GM23338 (cell line): ENCODE data around the gene PDE7B. TPM values are rescaled to one million over a fixed set of nuclear protein-coding genes. Genes with fewer than 3 reads are reported as not detected.

Experiments used
- ATAC-seq: fragments of 200-7000 bp; cut with Tn5 transposase; 3 replicates; pipeline ENCODE4 v1.9.1; 2020
- DNase-seq: peaks from one replicate; pipeline ENCODE4 v3.0.0-alpha.2; 2015; ENCODE audit warnings: low spot score
- H2AFZ ChIP-seq: fragments of 200-600 bp; sonication (generic); 2 replicates; pipeline ENCODE4 v1.8.0; 2016; ENCODE audit warnings: antibody characterized with exemption, mild to moderate bottlenecking, moderate library complexity
- H3F3A ChIP-seq: fragments of 200-600 bp; sonication (generic); replicated peaks from 2 replicates; pipeline ENCODE4 v1.8.0; 2017; ENCODE audit warnings: antibody characterized with exemption, mixed run types, low read depth
- H3K27ac ChIP-seq: fragments of 200-600 bp; sonication (generic); 2 replicates; pipeline ENCODE4 v1.6.1; 2016; ENCODE audit warnings: low read depth
- H3K27me3 ChIP-seq: fragments of 200-600 bp; sonication (generic); 2 replicates; pipeline ENCODE4 v1.8.0; 2016; ENCODE audit warnings: mild to moderate bottlenecking, mixed run types, moderate library complexity; ENCODE audit not compliant: insufficient read depth
- H3K36me3 ChIP-seq: fragments of 200-600 bp; sonication (generic); 2 replicates; pipeline ENCODE4 v1.8.0; 2016; ENCODE audit warnings: mild to moderate bottlenecking; ENCODE audit not compliant: insufficient read depth
- H3K4me1 ChIP-seq: fragments of 200-600 bp; sonication (generic); 2 replicates; pipeline ENCODE4 v1.8.0; 2016; ENCODE audit warnings: mild to moderate bottlenecking, moderate library complexity; ENCODE audit not compliant: insufficient read depth
- H3K4me2 ChIP-seq: fragments of 200-600 bp; sonication (generic); 2 replicates; pipeline ENCODE4 v1.7.1; 2017; ENCODE audit warnings: mixed run types
- H3K4me3 ChIP-seq: fragments of 200-600 bp; sonication (generic); 2 replicates; pipeline ENCODE4 v1.6.1; 2016; ENCODE audit warnings: mixed run types
- H3K79me2 ChIP-seq: fragments of 200-600 bp; sonication (generic); replicated peaks from 2 replicates; pipeline ENCODE4 v1.8.0; 2017; ENCODE audit warnings: mild to moderate bottlenecking; ENCODE audit not compliant: insufficient read depth
- H3K9me2 ChIP-seq: fragments of 200-600 bp; sonication (generic); 2 replicates; pipeline ENCODE4 v1.8.0; 2017; ENCODE audit not compliant: insufficient read depth
- H4K20me1 ChIP-seq: fragments of 200-600 bp; sonication (generic); replicated peaks from 2 replicates; pipeline ENCODE4 v1.8.0; 2017; ENCODE audit warnings: mild to moderate bottlenecking; ENCODE audit not compliant: insufficient read depth
- H3K27ac Mint-ChIP-seq: 2 replicates; pipeline ENCODE4 v1.8.0; 2020; ENCODE audit warnings: inconsistent platforms, mild to moderate bottlenecking, moderate library complexity, mixed read lengths
- H3K27me3 Mint-ChIP-seq: 3 replicates; pipeline ENCODE4 v1.8.0; 2022; ENCODE audit warnings: low read depth, mild to moderate bottlenecking, moderate library complexity, mixed read lengths, inconsistent platforms; ENCODE audit not compliant: insufficient read depth, poor library complexity
- H3K36me3 Mint-ChIP-seq: 3 replicates; pipeline ENCODE4 v1.8.0; 2021; ENCODE audit warnings: low read depth, mild to moderate bottlenecking, inconsistent platforms, moderate library complexity, mixed read lengths
- H3K4me1 Mint-ChIP-seq: 3 replicates; pipeline ENCODE4 v1.8.0; 2020; ENCODE audit warnings: mild to moderate bottlenecking, inconsistent platforms, mixed read lengths
- H3K4me3 Mint-ChIP-seq: 3 replicates; pipeline ENCODE4 v1.8.0; 2021; ENCODE audit warnings: moderate library complexity, mild to moderate bottlenecking, inconsistent platforms, mixed read lengths
- H3K9me3 Mint-ChIP-seq: 3 replicates; pipeline ENCODE4 v1.8.0; 2020; ENCODE audit warnings: moderate library complexity, mild to moderate bottlenecking, inconsistent platforms, mixed read lengths
- EZH2 ChIP-seq: fragments of 200-600 bp; sonication (generic); IDR thresholded peaks from one replicate; pipeline ENCODE4 v1.8.0; 2017; ENCODE audit warnings: antibody characterized with exemption, mild to moderate bottlenecking, low read depth; ENCODE audit not compliant: unreplicated experiment
- EZH2phosphoT487 ChIP-seq: fragments of 200-600 bp; sonication (generic); IDR thresholded peaks from one replicate; pipeline ENCODE4 v1.8.1; 2018; ENCODE audit warnings: antibody characterized with exemption; ENCODE audit not compliant: unreplicated experiment
- JUNB ChIP-seq: IDR thresholded peaks from one replicate; pipeline ENCODE4 v1.6.1; 2016; ENCODE audit warnings: antibody characterized with exemption; ENCODE audit not compliant: unreplicated experiment
- POLR2AphosphoS5 ChIP-seq: IDR thresholded peaks from 2 replicates; pipeline ENCODE4 v1.6.1; 2016; ENCODE audit warnings: antibody characterized with exemption, low read depth
- STAT1 ChIP-seq: IDR thresholded peaks from one replicate; pipeline ENCODE4 v1.6.1; 2016; ENCODE audit warnings: antibody characterized with exemption; ENCODE audit not compliant: unreplicated experiment
- ZNF114 ChIP-seq: fragments of 250-450 bp; sonication (Bioruptor Pico); IDR thresholded peaks from 2 replicates; pipeline ENCODE4 v1.5.0; 2020; ENCODE audit warnings: mild to moderate bottlenecking, moderate library complexity
- ZNF331 ChIP-seq: fragments of 250-450 bp; sonication (Bioruptor Pico); IDR thresholded peaks from 2 replicates; pipeline ENCODE4 v1.5.0; 2020; ENCODE audit warnings: low read depth, mild to moderate bottlenecking, moderate library complexity
- polyA plus RNA-seq: library from polyadenylated mRNA; unstranded; fragments of >200 nt; fragmentation: Nextera tagmentation; extraction: Ambion mirVana; gene quantifications from 2 replicates; pipeline ENCODE4 v1.2.1, GENCODE V29; 2016
- total RNA-seq: library from RNA; depleted of rRNA; stranded (reverse); fragments of >200 nt; shearing (Covaris generic); gene quantifications from 2 replicates; pipeline ENCODE4 v1.2.3, GENCODE V29; 2014
- TF ChIP-seq, protein P1 (sequence below): fragments of 250-450 bp; sonication (Bioruptor Pico); IDR thresholded peaks from 2 replicates; pipeline ENCODE4 v1.5.0; 2020; ENCODE audit warnings: mild to moderate bottlenecking, moderate library complexity
- TF ChIP-seq, protein P2 (sequence below): IDR thresholded peaks from 2 replicates; pipeline ENCODE4 v1.6.1; 2016; ENCODE audit warnings: antibody characterized with exemption
- TF ChIP-seq, protein P3 (sequence below): IDR thresholded peaks from one replicate; pipeline ENCODE4 v1.6.1; 2018; ENCODE audit warnings: antibody characterized with exemption; ENCODE audit not compliant: unreplicated experiment

PDE7B gene
- total and polyA plus RNA-seq, 2 experiments from 2014 or later, result 0.07 TPM; not detected in 1

DNA sequence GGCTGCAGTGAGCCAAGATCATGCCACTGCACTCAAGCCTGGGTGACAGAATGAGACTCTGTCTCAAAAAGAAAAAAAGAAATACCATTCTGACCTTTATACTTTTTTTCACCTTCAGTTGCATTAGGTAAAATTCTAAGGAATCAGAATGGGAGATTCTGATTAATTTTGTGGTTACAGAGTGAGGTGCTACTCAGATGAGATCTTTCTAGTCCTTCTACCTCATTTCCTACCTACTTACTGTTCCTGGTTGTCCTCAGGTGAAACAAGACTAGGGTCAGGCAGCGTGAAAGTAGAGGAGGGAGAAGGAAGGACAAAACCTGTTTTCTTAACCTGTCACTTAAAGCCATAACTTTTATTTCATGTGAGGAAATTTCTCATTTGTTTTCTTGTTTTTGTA, 334.9 kb downstream of the PDE7B start:
- H3K27me3 Mint-ChIP-seq, result peaks cover 3% of the 10 kb centered on the region
- ATAC-seq (no peak), DNase-seq (no peak)
- Histone ChIP-seq H3K79me2 (no peaks in the 10 kb centered on the region), H3F3A (no peaks in the 10 kb centered on the region), H3K4me3 (no peak overlapping the region), H3K4me1 (no peaks in the 10 kb centered on the region), H2AFZ (no peak overlapping the region), H4K20me1 (no peaks in the 10 kb centered on the region), H3K27me3 (no peaks in the 10 kb centered on the region), H3K27ac (no peak overlapping the region), H3K4me2 (no peak overlapping the region), H3K9me2 (no peaks in the 10 kb centered on the region), H3K36me3 (no peaks in the 10 kb centered on the region)
- TF ChIP-seq ZNF331, result no peak
- TF ChIP-seq, protein P1, sequence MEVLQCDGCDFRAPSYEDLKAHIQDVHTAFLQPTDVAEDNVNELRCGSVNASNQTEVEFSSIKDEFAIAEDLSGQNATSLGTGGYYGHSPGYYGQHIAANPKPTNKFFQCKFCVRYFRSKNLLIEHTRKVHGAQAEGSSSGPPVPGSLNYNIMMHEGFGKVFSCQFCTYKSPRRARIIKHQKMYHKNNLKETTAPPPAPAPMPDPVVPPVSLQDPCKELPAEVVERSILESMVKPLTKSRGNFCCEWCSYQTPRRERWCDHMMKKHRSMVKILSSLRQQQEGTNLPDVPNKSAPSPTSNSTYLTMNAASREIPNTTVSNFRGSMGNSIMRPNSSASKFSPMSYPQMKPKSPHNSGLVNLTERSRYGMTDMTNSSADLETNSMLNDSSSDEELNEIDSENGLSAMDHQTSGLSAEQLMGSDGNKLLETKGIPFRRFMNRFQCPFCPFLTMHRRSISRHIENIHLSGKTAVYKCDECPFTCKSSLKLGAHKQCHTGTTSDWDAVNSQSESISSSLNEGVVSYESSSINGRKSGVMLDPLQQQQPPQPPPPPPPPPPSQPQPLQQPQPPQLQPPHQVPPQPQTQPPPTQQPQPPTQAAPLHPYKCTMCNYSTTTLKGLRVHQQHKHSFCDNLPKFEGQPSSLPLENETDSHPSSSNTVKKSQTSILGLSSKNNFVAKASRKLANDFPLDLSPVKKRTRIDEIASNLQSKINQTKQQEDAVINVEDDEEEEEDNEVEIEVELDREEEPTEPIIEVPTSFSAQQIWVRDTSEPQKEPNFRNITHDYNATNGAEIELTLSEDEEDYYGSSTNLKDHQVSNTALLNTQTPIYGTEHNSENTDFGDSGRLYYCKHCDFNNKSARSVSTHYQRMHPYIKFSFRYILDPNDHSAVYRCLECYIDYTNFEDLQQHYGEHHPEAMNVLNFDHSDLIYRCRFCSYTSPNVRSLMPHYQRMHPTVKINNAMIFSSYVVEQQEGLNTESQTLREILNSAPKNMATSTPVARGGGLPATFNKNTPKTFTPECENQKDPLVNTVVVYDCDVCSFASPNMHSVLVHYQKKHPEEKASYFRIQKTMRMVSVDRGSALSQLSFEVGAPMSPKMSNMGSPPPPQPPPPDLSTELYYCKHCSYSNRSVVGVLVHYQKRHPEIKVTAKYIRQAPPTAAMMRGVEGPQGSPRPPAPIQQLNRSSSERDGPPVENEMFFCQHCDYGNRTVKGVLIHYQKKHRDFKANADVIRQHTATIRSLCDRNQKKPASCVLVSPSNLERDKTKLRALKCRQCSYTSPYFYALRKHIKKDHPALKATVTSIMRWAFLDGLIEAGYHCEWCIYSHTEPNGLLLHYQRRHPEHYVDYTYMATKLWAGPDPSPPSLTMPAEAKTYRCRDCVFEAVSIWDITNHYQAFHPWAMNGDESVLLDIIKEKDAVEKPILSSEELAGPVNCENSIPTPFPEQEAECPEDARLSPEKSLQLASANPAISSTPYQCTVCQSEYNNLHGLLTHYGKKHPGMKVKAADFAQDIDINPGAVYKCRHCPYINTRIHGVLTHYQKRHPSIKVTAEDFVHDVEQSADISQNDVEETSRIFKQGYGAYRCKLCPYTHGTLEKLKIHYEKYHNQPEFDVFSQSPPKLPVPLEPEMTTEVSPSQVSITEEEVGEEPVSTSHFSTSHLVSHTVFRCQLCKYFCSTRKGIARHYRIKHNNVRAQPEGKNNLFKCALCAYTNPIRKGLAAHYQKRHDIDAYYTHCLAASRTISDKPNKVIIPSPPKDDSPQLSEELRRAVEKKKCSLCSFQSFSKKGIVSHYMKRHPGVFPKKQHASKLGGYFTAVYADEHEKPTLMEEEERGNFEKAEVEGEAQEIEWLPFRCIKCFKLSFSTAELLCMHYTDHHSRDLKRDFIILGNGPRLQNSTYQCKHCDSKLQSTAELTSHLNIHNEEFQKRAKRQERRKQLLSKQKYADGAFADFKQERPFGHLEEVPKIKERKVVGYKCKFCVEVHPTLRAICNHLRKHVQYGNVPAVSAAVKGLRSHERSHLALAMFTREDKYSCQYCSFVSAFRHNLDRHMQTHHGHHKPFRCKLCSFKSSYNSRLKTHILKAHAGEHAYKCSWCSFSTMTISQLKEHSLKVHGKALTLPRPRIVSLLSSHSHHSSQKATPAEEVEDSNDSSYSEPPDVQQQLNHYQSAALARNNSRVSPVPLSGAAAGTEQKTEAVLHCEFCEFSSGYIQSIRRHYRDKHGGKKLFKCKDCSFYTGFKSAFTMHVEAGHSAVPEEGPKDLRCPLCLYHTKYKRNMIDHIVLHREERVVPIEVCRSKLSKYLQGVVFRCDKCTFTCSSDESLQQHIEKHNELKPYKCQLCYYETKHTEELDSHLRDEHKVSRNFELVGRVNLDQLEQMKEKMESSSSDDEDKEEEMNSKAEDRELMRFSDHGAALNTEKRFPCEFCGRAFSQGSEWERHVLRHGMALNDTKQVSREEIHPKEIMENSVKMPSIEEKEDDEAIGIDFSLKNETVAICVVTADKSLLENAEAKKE, result no peak
- TF ChIP-seq EZH2, result no peak
- TF ChIP-seq POLR2AphosphoS5, result no peak
- TF ChIP-seq, protein P2, sequence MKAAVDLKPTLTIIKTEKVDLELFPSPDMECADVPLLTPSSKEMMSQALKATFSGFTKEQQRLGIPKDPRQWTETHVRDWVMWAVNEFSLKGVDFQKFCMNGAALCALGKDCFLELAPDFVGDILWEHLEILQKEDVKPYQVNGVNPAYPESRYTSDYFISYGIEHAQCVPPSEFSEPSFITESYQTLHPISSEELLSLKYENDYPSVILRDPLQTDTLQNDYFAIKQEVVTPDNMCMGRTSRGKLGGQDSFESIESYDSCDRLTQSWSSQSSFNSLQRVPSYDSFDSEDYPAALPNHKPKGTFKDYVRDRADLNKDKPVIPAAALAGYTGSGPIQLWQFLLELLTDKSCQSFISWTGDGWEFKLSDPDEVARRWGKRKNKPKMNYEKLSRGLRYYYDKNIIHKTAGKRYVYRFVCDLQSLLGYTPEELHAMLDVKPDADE, result no peak
- no peak for TF ChIP-seq JUNB
- TF ChIP-seq, protein P3, sequence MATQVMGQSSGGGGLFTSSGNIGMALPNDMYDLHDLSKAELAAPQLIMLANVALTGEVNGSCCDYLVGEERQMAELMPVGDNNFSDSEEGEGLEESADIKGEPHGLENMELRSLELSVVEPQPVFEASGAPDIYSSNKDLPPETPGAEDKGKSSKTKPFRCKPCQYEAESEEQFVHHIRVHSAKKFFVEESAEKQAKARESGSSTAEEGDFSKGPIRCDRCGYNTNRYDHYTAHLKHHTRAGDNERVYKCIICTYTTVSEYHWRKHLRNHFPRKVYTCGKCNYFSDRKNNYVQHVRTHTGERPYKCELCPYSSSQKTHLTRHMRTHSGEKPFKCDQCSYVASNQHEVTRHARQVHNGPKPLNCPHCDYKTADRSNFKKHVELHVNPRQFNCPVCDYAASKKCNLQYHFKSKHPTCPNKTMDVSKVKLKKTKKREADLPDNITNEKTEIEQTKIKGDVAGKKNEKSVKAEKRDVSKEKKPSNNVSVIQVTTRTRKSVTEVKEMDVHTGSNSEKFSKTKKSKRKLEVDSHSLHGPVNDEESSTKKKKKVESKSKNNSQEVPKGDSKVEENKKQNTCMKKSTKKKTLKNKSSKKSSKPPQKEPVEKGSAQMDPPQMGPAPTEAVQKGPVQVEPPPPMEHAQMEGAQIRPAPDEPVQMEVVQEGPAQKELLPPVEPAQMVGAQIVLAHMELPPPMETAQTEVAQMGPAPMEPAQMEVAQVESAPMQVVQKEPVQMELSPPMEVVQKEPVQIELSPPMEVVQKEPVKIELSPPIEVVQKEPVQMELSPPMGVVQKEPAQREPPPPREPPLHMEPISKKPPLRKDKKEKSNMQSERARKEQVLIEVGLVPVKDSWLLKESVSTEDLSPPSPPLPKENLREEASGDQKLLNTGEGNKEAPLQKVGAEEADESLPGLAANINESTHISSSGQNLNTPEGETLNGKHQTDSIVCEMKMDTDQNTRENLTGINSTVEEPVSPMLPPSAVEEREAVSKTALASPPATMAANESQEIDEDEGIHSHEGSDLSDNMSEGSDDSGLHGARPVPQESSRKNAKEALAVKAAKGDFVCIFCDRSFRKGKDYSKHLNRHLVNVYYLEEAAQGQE, result no peak
- TF ChIP-seq STAT1, result no peak
- no peak for TF ChIP-seq ZNF114 (CRISPR knock-in tag)
- TF ChIP-seq EZH2phosphoT487, result no peak
- no peaks in the 10 kb centered on the region for H3K36me3 Mint-ChIP-seq
- no peak overlapping the region for H3K4me3 Mint-ChIP-seq
- H3K4me1 Mint-ChIP-seq, result no peaks in the 10 kb centered on the region
- no peaks in the 10 kb centered on the region; the same call in 2 of the 3 replicates for H3K9me3 Mint-ChIP-seq
- no peak overlapping the region for H3K27ac Mint-ChIP-seq
